Measurements from ENCODE around the gene CEP57. TPM values are rescaled to one million over a fixed set of nuclear protein-coding genes. Genes with fewer than 3 reads are reported as not detected.
"Not testable (repeated sequence)": the region's sequence is repeated elsewhere in the genome, so short reads cannot be mapped to it uniquely, and the experiment has no call there.

The CEP57 gene
- polyA plus RNA-seq, 6 donors from 2014 or later: 40.2 to 59.8 (median 54.2) TPM

DNA sequence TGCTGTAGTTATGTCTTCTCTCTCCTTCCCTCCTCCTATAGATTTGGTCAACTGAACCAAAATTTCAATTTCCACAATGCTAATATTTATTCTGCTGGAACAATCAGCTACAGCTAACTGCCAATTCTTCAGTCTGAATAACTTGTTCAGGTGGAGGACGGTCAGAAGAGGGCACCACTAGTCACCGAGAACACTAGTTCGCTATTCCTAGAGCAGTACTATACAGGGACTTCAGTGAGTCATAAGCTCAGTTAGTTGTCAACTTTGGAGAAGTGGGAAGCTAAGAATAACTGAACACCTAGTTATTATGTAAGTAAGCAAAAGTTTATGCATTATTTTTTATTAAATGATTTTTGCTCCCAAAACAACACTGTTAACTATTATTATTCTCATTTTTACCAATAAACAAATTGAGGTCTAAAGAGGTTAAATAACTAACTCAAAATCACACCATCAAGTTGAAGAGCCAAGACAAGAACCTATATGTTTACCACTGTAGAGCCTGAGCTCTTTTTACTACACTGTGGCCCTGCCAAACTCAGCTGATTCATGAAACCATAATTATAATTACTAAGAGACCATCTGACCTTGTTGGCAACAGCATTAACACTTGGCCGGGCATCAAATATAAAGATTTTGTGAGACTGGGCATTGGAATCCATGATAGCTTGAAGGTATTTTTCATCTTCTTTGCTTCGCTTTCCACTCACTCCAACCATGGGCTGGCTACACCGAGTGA, 59.0 kb downstream of the CEP57 start:
- Mint-ChIP-seq H3K4me3 (no peak overlapping the region), H3K27me3 (no peaks in the 10 kb centered on the region), H3K9me3 (no peaks in the 10 kb centered on the region), H3K27ac (peak overlapping the region in 1 of 6 donors; percentile 21), H3K4me1 (no peaks in the 10 kb centered on the region), H3K36me3 (peaks cover 0 to 5% of the 10 kb centered on the region in 2 donors)
- no peak for DNase-seq
- ATAC-seq (ENCODE audit: low read depth in 2 of 2): no peak

DNA sequence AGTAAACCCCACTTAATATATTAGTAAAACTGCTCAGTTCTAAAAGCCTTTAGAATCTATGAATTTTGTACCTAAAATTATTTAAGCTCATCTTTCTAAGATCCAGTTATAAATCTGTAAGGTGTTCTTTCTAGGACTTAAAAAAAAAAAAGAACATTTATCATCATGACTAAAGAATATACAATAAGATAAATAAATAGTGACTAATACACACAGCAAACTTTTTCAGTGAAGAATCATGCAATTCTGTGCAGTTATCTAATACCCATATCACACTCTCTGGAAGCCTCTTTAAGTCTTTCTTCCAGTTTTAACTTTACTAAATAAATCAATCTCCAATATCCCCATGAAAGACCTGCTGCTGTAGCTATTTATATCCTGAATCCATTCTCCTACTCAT, 59.8 kb downstream of the CEP57 start:
- H3K36me3 Mint-ChIP-seq: peaks cover 0 to 5% of the 10 kb centered on the region in 2 donors
- H3K4me3 Mint-ChIP-seq: no peak overlapping the region
- no peaks in the 10 kb centered on the region for H3K9me3 Mint-ChIP-seq
- H3K4me1 Mint-ChIP-seq: peaks cover 0 to 1% (median 0%) of the 10 kb centered on the region in 3 donors
- DNase-seq (no peak), ATAC-seq (ENCODE audit: low read depth in 2 of 2) (no peak)
- no peaks in the 10 kb centered on the region for H3K27me3 Mint-ChIP-seq
- peak overlapping the region in 1 of 6 donors; percentile 84 for H3K27ac Mint-ChIP-seq

DNA sequence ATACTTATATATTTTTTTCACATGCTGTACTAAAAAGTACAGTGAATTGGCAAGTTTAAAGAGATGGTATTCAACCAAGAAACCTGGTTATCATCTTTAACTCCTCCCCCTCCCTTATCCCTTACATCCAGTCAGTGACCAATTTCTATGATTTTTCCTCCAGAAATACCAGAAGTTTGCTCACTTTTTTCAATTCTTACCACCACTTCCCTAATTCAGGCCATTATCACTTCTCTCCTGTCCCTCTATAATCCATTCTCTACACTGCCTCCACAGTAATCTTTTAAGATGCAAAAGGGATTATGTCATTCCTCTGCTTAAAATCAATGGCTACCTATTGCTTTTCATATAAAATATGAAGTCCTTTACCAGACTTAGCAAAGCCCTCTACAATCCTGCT, 62.8 kb downstream of the CEP57 start:
- Mint-ChIP-seq H3K27ac (no peak overlapping the region), H3K4me3 (no peak overlapping the region)

DNA sequence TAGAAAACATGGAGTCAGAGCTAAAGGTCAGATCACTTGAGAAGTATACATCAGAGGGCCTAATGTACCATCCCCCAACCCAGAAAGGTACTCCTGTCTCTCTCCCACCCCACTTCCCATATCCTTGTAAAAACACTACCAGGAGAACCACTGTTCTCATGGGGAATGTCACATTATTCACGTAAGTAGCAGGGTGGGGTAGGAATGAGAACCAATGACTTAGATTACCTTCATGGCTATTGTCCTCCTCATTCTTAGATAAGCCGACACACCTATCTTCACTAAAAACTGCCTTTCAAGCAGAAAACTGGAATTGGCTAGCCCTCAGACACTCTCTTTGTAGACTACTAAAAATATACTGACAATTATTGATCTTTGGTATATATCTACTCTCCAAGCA, 63.6 kb downstream of the CEP57 start:
- H3K4me3 Mint-ChIP-seq: no peak overlapping the region
- H3K27ac Mint-ChIP-seq: no peak overlapping the region
- H3K27me3 Mint-ChIP-seq: no peaks in the 10 kb centered on the region
- DNase-seq (no peak), ATAC-seq (ENCODE audit: low read depth in 2 of 2) (no peak)
- peaks cover 0 to 12% of the 10 kb centered on the region in 2 donors for H3K36me3 Mint-ChIP-seq
- peaks cover 0 to 1% (median 0%) of the 10 kb centered on the region in 3 donors for H3K4me1 Mint-ChIP-seq
- H3K9me3 Mint-ChIP-seq: no peaks in the 10 kb centered on the region

More for the DNA sequence above, 62.8 kb downstream of the CEP57 start:
- Mint-ChIP-seq H3K9me3 (no peaks in the 10 kb centered on the region), H3K27me3 (no peaks in the 10 kb centered on the region), H3K36me3 (peaks cover 0 to 12% of the 10 kb centered on the region in 2 donors), H3K4me1 (peaks cover 0 to 1% (median 0%) of the 10 kb centered on the region in 3 donors)
- ATAC-seq (ENCODE audit: low read depth in 2 of 2) (no peak), DNase-seq (no peak)

DNA sequence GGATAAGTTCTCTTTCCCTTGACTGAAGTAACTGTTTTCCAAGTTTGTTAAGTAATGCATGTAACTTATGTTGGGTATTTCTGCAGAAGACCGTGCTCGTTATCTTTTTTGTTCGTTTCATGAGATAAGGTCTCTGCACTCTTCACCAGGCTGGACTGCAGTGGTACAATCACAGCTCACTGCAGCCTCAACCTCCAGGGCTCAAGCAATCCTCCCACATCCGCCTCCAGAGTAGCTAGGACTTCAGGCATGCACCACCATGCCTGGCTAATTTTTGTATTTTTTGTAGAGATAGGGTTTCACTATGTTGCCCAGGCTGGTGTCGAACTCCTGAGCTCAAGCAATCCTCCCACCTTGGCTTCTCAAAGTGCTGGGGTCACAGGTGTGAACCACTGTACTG, 64.1 kb downstream of the CEP57 start:
- not testable (repeated sequence) for ATAC-seq (ENCODE audit: low read depth in 2 of 2); H3K4me1 Mint-ChIP-seq; DNase-seq; H3K4me3 Mint-ChIP-seq; H3K9me3 Mint-ChIP-seq; H3K27me3 Mint-ChIP-seq
- Mint-ChIP-seq H3K36me3 (peaks cover 0 to 12% of the 10 kb centered on the region in 2 donors), H3K27ac (peak overlapping the region in 2 of 6 donors; percentile 66 to 87)

DNA sequence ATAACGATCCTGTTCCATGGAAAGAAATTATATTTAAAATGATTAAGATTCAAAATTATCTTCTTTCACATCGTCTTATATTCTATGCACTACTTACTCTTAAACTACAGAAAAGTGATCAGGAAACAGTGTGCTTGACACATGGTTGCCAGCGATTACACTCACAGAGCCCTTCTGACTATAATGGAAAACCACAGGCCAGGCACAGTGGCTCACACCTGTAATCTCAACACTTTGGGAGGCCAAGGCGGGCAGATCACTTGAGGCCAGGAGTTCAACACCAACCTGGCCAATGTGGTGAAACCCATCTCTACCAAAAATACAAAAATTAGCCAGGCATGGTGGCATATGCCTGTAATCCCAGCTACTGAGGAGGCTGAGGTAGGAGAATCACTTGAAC, 69.7 kb downstream of the CEP57 start:
- H3K9me3 Mint-ChIP-seq; ATAC-seq (ENCODE audit: low read depth in 2 of 2); H3K27me3 Mint-ChIP-seq; H3K27ac Mint-ChIP-seq; H3K4me3 Mint-ChIP-seq; DNase-seq; H3K4me1 Mint-ChIP-seq: not testable (repeated sequence)
- H3K36me3 Mint-ChIP-seq: peaks cover 0 to 31% of the 10 kb centered on the region in 2 donors

DNA sequence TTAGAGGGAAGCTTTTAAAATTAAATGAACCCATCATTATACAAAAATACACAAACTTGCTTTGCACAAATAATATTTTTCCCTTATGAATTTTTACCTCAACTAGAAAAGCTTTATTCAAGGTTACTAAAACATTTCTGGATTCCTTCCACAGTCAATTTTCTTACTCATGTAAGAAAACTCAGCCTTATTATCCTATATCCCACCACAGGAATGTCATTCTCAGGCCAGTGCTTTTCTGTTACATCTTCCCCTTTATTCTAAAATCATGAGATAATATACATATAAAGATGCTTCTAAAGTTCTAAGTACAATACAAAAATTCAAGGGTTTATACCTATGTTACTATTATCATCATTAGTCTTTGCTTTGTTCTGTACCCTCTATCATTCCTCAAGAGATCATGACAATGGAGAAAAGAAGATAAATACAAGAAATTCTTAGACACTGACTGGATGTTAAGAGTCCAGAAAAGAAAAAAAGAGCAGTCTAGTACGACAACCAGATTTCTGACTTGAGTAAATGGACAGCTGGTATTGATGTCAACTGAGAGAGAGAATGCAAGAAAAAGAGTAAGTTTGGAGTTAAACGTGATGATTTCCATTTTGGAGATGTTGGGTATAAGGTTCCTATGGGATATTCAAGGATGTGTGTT, 73.3 kb downstream of the CEP57 start:
- Mint-ChIP-seq H3K36me3 (peaks cover 0 to 19% of the 10 kb centered on the region in 2 donors), H3K27me3 (no peaks in the 10 kb centered on the region), H3K27ac (peak overlapping the region in 2 of 6 donors; percentile 6 to 77), H3K9me3 (no peaks in the 10 kb centered on the region), H3K4me1 (peaks cover 0 to 10% (median 0%) of the 10 kb centered on the region in 3 donors), H3K4me3 (no peak overlapping the region)
- no peak for DNase-seq
- ATAC-seq (ENCODE audit: low read depth in 2 of 2): no peak

DNA sequence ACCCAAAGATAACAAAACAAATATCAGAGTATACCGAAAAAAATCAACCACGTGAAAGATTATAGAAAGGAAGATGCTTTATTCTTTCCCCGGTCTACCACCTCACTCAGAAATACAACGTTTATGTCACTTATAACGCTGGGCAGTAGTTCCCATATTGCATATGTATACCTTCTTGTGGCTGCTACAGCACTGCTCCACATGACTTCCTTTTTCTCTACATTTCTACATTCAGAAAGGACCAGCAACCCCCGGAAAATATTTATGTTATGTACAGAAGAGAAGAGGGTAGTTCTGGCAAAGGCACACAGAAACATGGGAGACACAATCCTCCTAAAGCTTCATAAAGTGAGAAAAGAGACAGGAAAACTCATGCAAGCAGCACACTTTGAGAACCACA, 76.8 kb downstream of the CEP57 start:
- Mint-ChIP-seq H3K4me1 (peaks cover 0 to 10% (median 0%) of the 10 kb centered on the region in 3 donors), H3K9me3 (no peaks in the 10 kb centered on the region), H3K36me3 (peaks cover 0 to 14% of the 10 kb centered on the region in 2 donors), H3K27ac (peak overlapping the region in 3 of 6 donors; percentile 10 to 67 (median 27)), H3K4me3 (no peak overlapping the region), H3K27me3 (no peaks in the 10 kb centered on the region)
- DNase-seq (no peak), ATAC-seq (ENCODE audit: low read depth in 2 of 2) (no peak)

DNA sequence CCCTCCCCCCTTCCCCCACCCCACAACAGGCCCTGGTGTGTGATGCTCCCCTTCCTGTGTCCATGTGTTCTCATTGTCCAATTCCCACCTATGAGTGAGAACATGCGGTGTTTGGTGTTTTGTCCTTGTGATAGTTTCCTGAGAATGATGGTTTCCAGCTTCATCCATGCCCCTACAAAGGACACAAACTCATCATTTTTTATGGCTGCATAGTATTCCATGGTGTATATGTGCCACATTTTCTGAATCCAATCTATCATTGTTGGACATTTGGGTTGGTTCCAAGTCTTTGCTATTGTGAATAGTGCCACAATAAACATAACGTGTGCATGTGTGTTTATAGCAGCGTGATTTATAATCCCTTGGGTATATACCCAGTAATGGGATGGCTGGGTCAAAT, 80.6 kb downstream of the CEP57 start:
- not testable (repeated sequence) for H3K4me3 Mint-ChIP-seq; DNase-seq; H3K27ac Mint-ChIP-seq; H3K36me3 Mint-ChIP-seq; H3K9me3 Mint-ChIP-seq; ATAC-seq (ENCODE audit: low read depth in 2 of 2); H3K27me3 Mint-ChIP-seq
- H3K4me1 Mint-ChIP-seq: peaks cover 0 to 10% (median 0%) of the 10 kb centered on the region in 3 donors

DNA sequence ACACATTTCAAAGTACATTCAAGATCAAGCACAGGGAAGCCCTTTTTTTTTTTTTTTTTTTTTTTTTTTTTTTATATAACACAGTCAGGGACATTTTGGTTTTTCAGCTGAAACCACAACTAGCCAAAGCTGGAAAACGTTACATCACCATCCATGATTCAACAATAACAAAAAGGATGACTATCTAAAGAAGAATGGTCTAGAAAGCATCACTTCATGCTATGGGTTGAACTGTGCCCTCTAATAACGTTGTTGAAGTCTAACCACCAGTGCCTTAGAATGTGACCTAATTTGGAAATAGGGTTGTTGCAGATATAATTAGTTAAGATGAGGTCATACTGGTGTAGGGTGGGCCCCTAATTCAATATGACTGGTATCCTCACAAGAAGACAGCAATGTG, 87.0 kb downstream of the CEP57 start:
- H3K4me3 Mint-ChIP-seq: no peak overlapping the region
- no peak overlapping the region for H3K27ac Mint-ChIP-seq
- peaks cover 0 to 8% (median 0%) of the 10 kb centered on the region in 7 donors for H3K9me3 Mint-ChIP-seq
- H3K4me1 Mint-ChIP-seq: no peaks in the 10 kb centered on the region
- H3K27me3 Mint-ChIP-seq: no peaks in the 10 kb centered on the region
- ATAC-seq (ENCODE audit: low read depth in 2 of 2): no peak
- no peak for DNase-seq
- peaks cover 8 to 14% of the 10 kb centered on the region in 2 donors for H3K36me3 Mint-ChIP-seq

Other genes starting within 250 kb of the CEP57 start
- 10 to 100 TPM; 17.3 to 25.9 (median 22.1) TPM for gene FAM76B, start 716 bp upstream of the CEP57 start, polyA plus RNA-seq (ENCODE audit: low read depth in 6 of 6)
- 10 to 100 TPM in 4 of 6 donors, 1 to 10 TPM in 2; 6.9 to 11.9 (median 10.6) TPM for gene MTMR2, start 133.6 kb downstream of the CEP57 start, polyA plus RNA-seq (ENCODE audit: low read depth in 6 of 6)